HG03139 (cell line): ENCODE data around the gene GTPBP1.

Experiments used
- ATAC-seq: cut with Tn5 transposase; IDR thresholded peaks from one replicate; pipeline ENCODE4 v1.9.1; 2021; ENCODE audit not compliant: unreplicated experiment

Gene GTPBP1

GRCh38 chr22:38705235-38706100, at the start of gene GTPBP1:
TSS of gene GTPBP1 (plus strand) at chr22:38705944. CDS start at chr22:38705956, 12 bp downstream.
- ATAC-seq = peak; percentile 61

DNA sequence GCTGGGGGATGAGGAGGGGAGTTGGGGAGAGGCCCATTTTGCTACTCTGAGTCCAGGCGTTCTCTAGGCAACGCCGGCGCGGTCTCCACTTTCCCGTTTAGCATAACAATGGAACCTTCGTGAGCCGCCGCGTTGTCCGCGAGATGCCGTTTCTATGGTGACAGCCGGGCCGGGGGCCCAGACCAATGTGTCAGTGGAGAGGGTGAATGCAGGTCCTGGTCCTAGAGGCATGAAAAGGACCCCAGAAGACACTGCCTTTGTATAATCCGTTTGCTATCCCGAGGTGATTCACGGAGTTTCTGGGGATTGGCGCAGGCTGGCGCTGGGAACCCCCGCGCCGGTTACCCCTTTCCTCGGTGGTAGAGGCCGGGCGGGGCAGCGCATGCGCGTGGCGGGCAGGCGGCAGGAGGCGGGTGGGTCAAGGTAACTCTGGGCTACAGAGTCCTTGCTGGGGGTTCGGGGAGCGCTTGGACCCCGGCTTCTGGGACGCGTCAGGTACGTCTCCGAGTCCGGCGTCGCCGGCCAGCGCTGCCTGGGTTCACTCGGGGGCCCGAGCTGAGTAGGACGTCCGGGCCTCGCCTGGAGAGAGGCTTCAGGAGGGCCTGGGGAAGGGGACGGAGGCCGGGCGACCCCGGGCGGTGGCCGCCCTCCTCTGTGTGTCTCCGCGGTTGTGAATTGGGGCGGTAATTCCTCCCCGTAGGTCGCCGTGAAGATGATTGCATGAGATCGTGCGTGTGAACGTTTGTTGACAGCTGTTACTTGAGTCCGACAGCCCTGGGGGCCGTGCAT, 49.3 kb upstream of the GTPBP1 start, which contains the start of the genes CBY1 and FAM227A:
Gene CBY1, plus strand, starts transcription at position 383 of the 789 bp plus-strand sequence. CDS start 11,417 bp downstream, outside the sequence.
Gene FAM227A, minus strand, starts transcription at position 137 of the 789 bp plus-strand sequence. CDS start 6,224 bp downstream, outside the sequence.
- peak; percentile 69 for ATAC-seq

GRCh38 chr22:38657045-38657909, 48.5 kb upstream of the GTPBP1 start:
- ATAC-seq = no peak

GRCh38 chr22:38674888-38675287, 30.9 kb upstream of the GTPBP1 start:
- no peak for ATAC-seq

- no peak for ATAC-seq
Observed at GRCh38 chr22:38675833-38676232, 29.9 kb upstream of the GTPBP1 start.

DNA sequence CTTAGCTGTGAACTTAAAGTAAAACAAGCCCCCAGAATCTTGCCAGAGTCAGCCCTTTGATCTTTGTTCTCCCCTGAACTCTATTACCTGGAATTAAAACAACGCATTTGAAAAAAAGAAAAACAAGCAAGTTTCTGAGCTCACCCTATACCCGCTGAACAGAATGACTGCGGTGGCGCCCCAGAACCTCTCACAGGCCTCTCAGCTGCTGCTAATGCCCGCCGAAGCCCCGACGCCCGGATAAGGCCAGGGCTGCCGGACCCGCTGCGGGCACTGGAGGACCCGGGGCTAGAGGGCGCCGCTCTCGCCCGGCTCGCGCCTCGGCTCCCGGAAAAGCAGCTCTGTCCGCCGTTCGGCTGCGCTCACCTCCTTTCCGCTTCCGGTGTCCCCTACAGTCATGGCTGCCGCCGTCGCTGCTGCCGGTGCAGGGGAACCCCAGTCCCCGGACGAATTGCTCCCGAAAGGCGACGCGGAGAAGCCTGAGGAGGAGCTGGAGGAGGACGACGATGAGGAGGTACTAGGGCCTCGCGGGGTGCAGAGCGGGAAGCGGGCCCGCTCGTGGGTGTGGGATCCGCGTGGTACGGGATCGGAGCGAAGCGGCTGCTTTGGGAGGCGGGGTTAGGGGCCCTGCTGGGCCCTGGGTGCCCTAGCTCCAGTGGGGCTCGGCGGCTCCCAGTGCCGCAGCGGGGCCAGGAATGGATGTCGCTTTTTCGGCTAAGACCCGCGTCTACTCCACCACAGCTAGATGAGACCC, 24.0 kb upstream of the GTPBP1 start, which contains the start of gene TOMM22:
Gene TOMM22, plus strand, starts transcription at position 376 of the 754 bp plus-strand sequence. Its CDS starts 22 bp downstream, at position 398.
- ATAC-seq = peak; percentile 90

- ATAC-seq = no peak
Observed at GRCh38 chr22:38684895-38685294, 20.8 kb upstream of the GTPBP1 start.

GRCh38 chr22:38685761-38686160, 20.0 kb upstream of the GTPBP1 start:
- no peak for ATAC-seq

DNA sequence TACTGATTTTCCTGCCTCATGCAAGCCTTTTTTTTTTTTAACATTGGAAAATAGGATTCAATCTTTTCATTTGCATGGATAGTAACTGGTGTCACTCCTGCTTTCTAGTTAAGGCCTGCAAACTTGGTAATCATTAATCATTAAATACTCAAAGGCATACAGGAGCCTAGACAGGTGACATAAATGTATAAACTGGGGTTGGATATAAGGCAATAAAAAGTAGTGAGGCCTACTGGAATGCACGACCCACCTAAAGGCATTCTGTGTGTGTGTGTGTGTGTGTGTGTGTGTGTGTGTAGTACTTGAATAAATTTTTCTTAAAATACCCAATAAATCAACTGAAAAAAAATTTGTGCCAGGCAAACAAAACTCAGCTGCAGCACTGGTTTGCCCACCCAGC, 16.1 kb upstream of the GTPBP1 start:
- no peak for ATAC-seq

DNA sequence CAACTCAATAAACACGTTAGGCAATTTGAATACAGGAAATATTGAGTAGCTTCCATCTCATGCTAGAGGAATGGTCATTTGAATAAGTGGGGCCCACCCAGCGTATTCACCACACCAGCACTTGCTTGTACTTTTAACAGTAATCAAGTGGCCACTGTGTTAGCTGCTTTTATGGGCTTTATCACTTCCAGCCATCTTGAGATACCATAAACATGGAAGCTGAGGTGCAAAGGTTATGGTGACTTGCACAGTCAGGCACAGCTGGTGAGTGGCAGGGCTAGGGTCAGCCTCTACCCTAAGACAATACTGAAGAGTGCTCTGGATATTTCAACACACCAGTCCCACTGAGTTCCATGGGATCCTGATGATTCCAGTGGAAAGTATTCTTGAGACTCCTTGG, 11.7 kb upstream of the GTPBP1 start:
- no peak for ATAC-seq

GRCh38 chr22:38694940-38695339, 10.8 kb upstream of the GTPBP1 start:
- ATAC-seq = no peak

- ATAC-seq = no peak
Observed at GRCh38 chr22:38696606-38697424, 8.9 kb upstream of the GTPBP1 start.

GRCh38 chr22:38697425-38698089, 8.2 kb upstream of the GTPBP1 start:
- no peak for ATAC-seq

DNA sequence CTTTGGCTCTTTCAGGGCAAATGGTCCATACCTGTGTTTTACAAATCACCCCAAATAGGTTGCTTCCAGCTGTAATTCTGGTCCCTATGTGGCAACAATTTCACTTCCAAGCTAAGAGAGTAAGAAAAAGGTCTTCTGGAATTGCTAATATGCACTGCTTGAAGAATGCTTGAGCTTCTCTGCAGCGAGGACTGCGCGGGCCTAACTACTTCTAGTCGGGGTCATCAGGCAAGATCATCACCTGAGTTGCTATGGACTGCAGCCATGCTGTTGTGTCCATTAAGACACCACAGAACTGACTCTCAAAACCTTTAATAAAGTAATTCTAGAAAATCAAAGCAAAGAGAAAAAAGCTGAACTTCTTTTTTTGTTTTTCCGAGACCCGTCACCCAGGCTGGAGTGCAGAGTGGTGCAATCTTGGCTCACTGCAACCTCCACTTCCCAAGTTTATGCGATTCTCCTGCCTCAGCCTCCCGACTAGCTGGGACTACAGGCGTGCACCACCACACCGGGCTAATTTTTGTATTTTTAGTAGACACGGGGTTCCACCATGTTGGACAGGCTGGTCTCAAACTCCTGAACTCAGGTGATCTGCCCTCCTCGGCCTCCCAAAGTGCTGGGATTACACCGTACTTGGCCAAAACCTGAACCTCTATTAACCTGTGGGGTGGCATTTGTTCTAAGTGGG, 7.2 kb upstream of the GTPBP1 start:
- no peak for ATAC-seq

DNA sequence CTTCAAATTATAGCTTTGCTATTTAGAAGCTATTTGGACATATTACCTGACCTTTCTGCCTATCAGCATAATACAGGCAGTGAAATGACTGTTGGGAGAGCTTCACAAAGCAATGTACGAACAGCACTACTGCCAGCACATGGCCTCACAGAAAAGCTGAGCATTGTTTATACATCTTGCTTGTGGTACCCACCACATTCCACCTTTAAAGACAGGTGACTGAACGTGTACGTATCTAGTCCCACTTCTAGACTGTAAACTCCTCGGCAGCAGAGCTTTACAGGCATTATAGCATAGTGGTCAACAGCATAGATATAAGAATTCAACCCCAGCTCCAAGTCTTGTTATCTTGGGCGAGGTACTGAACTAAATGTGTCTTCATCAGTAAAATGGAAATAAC, 6.6 kb upstream of the GTPBP1 start:
- no peak for ATAC-seq

- ATAC-seq = no peak
Observed at GRCh38 chr22:38699784-38700183, 6.0 kb upstream of the GTPBP1 start.

- no peak for ATAC-seq
Observed at GRCh38 chr22:38700270-38700788, 5.4 kb upstream of the GTPBP1 start.
